Liver (tissue), 9 donors: Measurements from ENCODE around the gene ACOT8. TPM values are rescaled to one million over a fixed set of nuclear protein-coding genes. Genes with fewer than 3 reads are reported as not detected.

Source experiments
- DNase-seq: peaks from one replicate; pipeline ENCODE4 v3.0.0-alpha.2; 2017; ENCODE audit warnings: low spot score
- H3K27ac ChIP-seq, 2 donors: one replicate each; pipeline ENCODE4 v1.7.0; 2013; ENCODE audit warnings: inconsistent platforms in 2 of 2, low read length in 2 of 2, control low read depth in 1 of 2, low read depth in 1 of 2, mild to moderate bottlenecking in 1 of 2
- H3K27me3 ChIP-seq, 4 donors: one replicate each; pipeline versions ENCODE4 v1.6.1 to v1.7.0; 2013; ENCODE audit warnings: low read length in 3 of 4, inconsistent platforms in 1 of 4, mild to moderate bottlenecking in 1 of 4, moderate library complexity in 1 of 4; ENCODE audit not compliant: control insufficient read depth in 4 of 4, insufficient read depth in 4 of 4
- H3K36me3 ChIP-seq, 4 donors: one replicate each; pipeline versions ENCODE4 v1.6.1 to v1.7.0; 2013; ENCODE audit warnings: low read length in 3 of 4, mild to moderate bottlenecking in 3 of 4, low read depth in 1 of 4, moderate library complexity in 1 of 4; ENCODE audit not compliant: control insufficient read depth in 4 of 4, insufficient read depth in 3 of 4
- H3K4me1 ChIP-seq, 4 donors: one replicate each; pipeline versions ENCODE4 v1.6.1 to v1.7.0; 2013; ENCODE audit warnings: low read length in 3 of 4, mild to moderate bottlenecking in 3 of 4, moderate library complexity in 1 of 4; ENCODE audit not compliant: control insufficient read depth in 4 of 4, insufficient read depth in 4 of 4
- H3K4me3 ChIP-seq, 3 donors: one replicate each; pipeline versions ENCODE4 v1.6.1 to v1.7.0; 2013; ENCODE audit warnings: low read length in 3 of 3, control low read depth in 1 of 3, low read depth in 1 of 3, mild to moderate bottlenecking in 1 of 3
- H3K9ac ChIP-seq, 2 donors: one replicate each; pipeline ENCODE4 v1.7.0; 2013; ENCODE audit warnings: low read length in 2 of 2, mild to moderate bottlenecking in 2 of 2, moderate library complexity in 2 of 2, control low read depth in 1 of 2, low read depth in 1 of 2
- H3K9me3 ChIP-seq, 4 donors: one replicate each; pipeline versions ENCODE4 v1.6.1 to v1.7.0; 2013; ENCODE audit warnings: low read length in 3 of 4; ENCODE audit not compliant: control insufficient read depth in 4 of 4
- ATF3 ChIP-seq: IDR thresholded peaks from 2 replicates; pipeline ENCODE4 v1.6.1; 2016; ENCODE audit warnings: antibody characterized with exemption
- EGR1 ChIP-seq, 2 donors: IDR thresholded peaks; 2 replicates each; pipeline ENCODE4 v1.6.1; 2016 to 2018; ENCODE audit warnings: antibody characterized with exemption in 2 of 2, low read depth in 2 of 2
- FOXA2 ChIP-seq: IDR thresholded peaks from 2 replicates; pipeline ENCODE4 v1.6.1; 2016; ENCODE audit warnings: antibody characterized with exemption
- GABPA ChIP-seq, 2 donors: IDR thresholded peaks in 1 of 2; conservative IDR thresholded peaks in 1 of 2; 2 replicates each; pipeline ENCODE4 v1.6.1; 2016; ENCODE audit warnings: antibody characterized with exemption in 2 of 2, mild to moderate bottlenecking in 1 of 2, moderate library complexity in 1 of 2
- HNF4A ChIP-seq, 2 donors: conservative IDR thresholded peaks; 2 replicates each; pipeline ENCODE4 v1.6.1; 2016; ENCODE audit warnings: antibody characterized with exemption in 2 of 2, mild to moderate bottlenecking in 2 of 2
- HNF4G ChIP-seq: IDR thresholded peaks from 2 replicates; pipeline ENCODE4 v1.6.1; 2016; ENCODE audit warnings: antibody characterized with exemption
- JUND ChIP-seq, 2 donors: IDR thresholded peaks; 2 replicates each; pipeline ENCODE4 v1.6.1; 2016; ENCODE audit warnings: antibody characterized with exemption in 2 of 2
- RXRA ChIP-seq, 2 donors: IDR thresholded peaks; 2 replicates each; pipeline ENCODE4 v1.6.1; 2017 to 2018; ENCODE audit warnings: antibody characterized with exemption in 2 of 2, mild to moderate bottlenecking in 1 of 2
- SP1 ChIP-seq: IDR thresholded peaks from 2 replicates; pipeline ENCODE4 v1.6.1; 2018; ENCODE audit warnings: antibody characterized with exemption, mild to moderate bottlenecking
- TAF1 ChIP-seq: conservative IDR thresholded peaks from 2 replicates; pipeline ENCODE4 v1.6.1; 2016; ENCODE audit warnings: antibody characterized with exemption, mild to moderate bottlenecking
- YY1 ChIP-seq: IDR thresholded peaks from 2 replicates; pipeline ENCODE4 v1.6.1; 2016; ENCODE audit warnings: antibody characterized with exemption, mild to moderate bottlenecking
- WGBS: extraction: QIAGEN DNeasy Blood & Tissue Kit; methylation state at CpG from one replicate; pipeline ENCODE4 v1.1.7; 2013; 5-methylcytosine and 5-hydroxymethylcytosine counted together
- polyA plus RNA-seq, 2 donors: library from polyadenylated mRNA; stranded (reverse) in 1 of 2; unstranded in 1 of 2; fragments of 200-250 nt in 1 of 2; fragments of >200 nt in 1 of 2; fragmentation: Nextera tagmentation in 1 of 2; extraction: Ambion mirVana in 1 of 2; gene quantifications; one replicate each; pipeline versions ENCODE4 v1.2.1 to v1.2.3, GENCODE V29; 2013 to 2015
- total RNA-seq, 2 donors: library from RNA; depleted of rRNA; stranded (reverse); fragments of >200 nt; gene quantifications; one replicate each; pipeline ENCODE4 v1.2.3, GENCODE V29; 2014
- TF ChIP-seq, protein P1 (sequence below): IDR thresholded peaks from 2 replicates; pipeline ENCODE4 v1.6.1; 2016; ENCODE audit warnings: antibody characterized with exemption
- TF ChIP-seq, protein P2 (sequence below): fragments of 150-350 bp; IDR thresholded peaks from 2 replicates; pipeline ENCODE4 v1.5.1; 2017; ENCODE audit warnings: improper control_type of control experiment, low read depth, low read length; ENCODE audit not compliant: missing input control
- TF ChIP-seq, protein P3 (sequence below): IDR thresholded peaks from 2 replicates; pipeline ENCODE4 v1.6.1; 2016; ENCODE audit warnings: antibody characterized with exemption
- donor health status: healthy.
- donor health status: healthy.
- donor health status: healthy.
- donor health status: healthy.
- donor health status: healthy.

The ACOT8 gene
- total and polyA plus RNA-seq, 4 donors, result 24.4 to 27.1 (median 24.5) TPM

GRCh38 chr20:45827712-45828111 lies 29.5 kb downstream of the ACOT8 start:
- 83% methylated on average over 6 of the region's 6 CpGs for WGBS
- H3K4me1 ChIP-seq, result peaks cover 0 to 7% (median 1%) of the 10 kb centered on the region in 4 donors
- H3K36me3 ChIP-seq, result no peaks in the 10 kb centered on the region
- H3K4me3 ChIP-seq, result no peak overlapping the region
- H3K9ac ChIP-seq, result no peak overlapping the region
- DNase-seq, result no peak
- H3K27ac ChIP-seq, result no peak overlapping the region
- peaks cover 0 to 4% (median 1%) of the 10 kb centered on the region in 4 donors for H3K27me3 ChIP-seq
- H3K9me3 ChIP-seq, result no peaks in the 10 kb centered on the region
- TF ChIP-seq ATF3, result no peak
- TF ChIP-seq HNF4A (conservative IDR thresholded peaks at IDR 0.05), result no peak
- TF ChIP-seq, protein P1, sequence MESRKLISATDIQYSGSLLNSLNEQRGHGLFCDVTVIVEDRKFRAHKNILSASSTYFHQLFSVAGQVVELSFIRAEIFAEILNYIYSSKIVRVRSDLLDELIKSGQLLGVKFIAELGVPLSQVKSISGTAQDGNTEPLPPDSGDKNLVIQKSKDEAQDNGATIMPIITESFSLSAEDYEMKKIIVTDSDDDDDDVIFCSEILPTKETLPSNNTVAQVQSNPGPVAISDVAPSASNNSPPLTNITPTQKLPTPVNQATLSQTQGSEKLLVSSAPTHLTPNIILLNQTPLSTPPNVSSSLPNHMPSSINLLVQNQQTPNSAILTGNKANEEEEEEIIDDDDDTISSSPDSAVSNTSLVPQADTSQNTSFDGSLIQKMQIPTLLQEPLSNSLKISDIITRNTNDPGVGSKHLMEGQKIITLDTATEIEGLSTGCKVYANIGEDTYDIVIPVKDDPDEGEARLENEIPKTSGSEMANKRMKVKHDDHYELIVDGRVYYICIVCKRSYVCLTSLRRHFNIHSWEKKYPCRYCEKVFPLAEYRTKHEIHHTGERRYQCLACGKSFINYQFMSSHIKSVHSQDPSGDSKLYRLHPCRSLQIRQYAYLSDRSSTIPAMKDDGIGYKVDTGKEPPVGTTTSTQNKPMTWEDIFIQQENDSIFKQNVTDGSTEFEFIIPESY, result no peak
- no peak for TF ChIP-seq TAF1
- no peak for TF ChIP-seq EGR1 (IDR thresholded peaks at IDR 0.05; ENCODE audit: low read depth in 2 of 2)
- no peak for TF ChIP-seq SP1
- TF ChIP-seq GABPA (IDR thresholded peaks at IDR 0.05 in 1 of 2, conservative IDR thresholded peaks at IDR 0.05 in 1 of 2), result no peak
- no peak for TF ChIP-seq FOXA2
- TF ChIP-seq, protein P2, sequence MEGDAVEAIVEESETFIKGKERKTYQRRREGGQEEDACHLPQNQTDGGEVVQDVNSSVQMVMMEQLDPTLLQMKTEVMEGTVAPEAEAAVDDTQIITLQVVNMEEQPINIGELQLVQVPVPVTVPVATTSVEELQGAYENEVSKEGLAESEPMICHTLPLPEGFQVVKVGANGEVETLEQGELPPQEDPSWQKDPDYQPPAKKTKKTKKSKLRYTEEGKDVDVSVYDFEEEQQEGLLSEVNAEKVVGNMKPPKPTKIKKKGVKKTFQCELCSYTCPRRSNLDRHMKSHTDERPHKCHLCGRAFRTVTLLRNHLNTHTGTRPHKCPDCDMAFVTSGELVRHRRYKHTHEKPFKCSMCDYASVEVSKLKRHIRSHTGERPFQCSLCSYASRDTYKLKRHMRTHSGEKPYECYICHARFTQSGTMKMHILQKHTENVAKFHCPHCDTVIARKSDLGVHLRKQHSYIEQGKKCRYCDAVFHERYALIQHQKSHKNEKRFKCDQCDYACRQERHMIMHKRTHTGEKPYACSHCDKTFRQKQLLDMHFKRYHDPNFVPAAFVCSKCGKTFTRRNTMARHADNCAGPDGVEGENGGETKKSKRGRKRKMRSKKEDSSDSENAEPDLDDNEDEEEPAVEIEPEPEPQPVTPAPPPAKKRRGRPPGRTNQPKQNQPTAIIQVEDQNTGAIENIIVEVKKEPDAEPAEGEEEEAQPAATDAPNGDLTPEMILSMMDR, result no peak
- TF ChIP-seq JUND (IDR thresholded peaks at IDR 0.05), result no peak
- TF ChIP-seq, protein P3, sequence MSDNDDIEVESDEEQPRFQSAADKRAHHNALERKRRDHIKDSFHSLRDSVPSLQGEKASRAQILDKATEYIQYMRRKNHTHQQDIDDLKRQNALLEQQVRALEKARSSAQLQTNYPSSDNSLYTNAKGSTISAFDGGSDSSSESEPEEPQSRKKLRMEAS, result no peak
- TF ChIP-seq RXRA (IDR thresholded peaks at IDR 0.05), result no peak
- no peak for TF ChIP-seq YY1

DNA sequence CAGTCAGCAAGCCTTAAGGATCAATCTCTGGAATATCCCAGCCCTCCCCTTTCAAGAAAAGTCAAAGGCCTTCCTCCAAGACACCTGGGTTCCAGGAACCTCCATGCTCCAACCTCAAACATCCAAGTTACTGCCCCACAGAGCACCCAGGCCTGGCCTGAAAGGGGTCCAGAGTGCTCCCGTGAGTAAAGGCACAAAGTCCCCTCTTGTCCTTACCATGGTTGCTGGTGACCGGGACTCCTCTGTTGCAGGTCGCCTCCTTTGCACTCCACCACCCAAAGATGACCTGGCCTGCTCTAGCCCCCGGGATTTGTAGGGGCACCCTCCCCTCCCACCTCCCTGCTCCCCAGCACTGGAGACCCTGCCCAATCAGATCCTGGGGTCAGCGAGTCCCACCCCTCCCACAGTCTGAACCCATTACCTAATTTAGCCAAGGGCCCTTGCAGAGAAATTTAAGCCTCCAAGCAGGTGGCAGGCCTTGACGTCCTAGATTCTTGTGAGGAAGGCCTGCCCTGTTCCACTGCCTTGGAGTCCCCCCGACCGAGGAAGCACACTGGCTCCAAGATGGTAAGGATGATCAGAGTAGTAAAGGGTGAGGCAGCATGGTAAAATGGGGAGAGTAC lies 30.1 kb downstream of the ACOT8 start, which contains the start of gene TNNC2:
TNNC2 (minus strand) TSS at position 283 of the 623 bp plus-strand sequence; CDS start at position 219, 64 bp downstream.
- H3K27me3 ChIP-seq, result peaks cover 0 to 8% (median 1%) of the 10 kb centered on the region in 4 donors
- no peaks in the 10 kb centered on the region for H3K36me3 ChIP-seq
- no peak within 1 kb of the TSS for H3K9ac ChIP-seq
- H3K27ac ChIP-seq, result no peak within 1 kb of the TSS
- no peaks in the 10 kb centered on the region for H3K9me3 ChIP-seq
- TF ChIP-seq HNF4G (no peak), ATF3 (no peak)
- TF ChIP-seq, protein P2, result no peak
- H3K4me3 ChIP-seq, result no peak within 1 kb of the TSS
- 90% methylated on average over 8 of the region's 8 CpGs for WGBS
- peaks cover 0 to 7% (median 1%) of the 10 kb centered on the region in 4 donors for H3K4me1 ChIP-seq
- no peak for DNase-seq
